BLaER1 treated with 17β-estradiol and CSF1 and Interleukin-3, amounts not matched to agents 10 nM and 100 nM (cell line): Measurements from ENCODE around the gene PPIB.
A peak's percentile ranks its signal among the peaks of the same experiment; 100 is the strongest.

Experiments
- H3K27ac ChIP-seq, 11 experiments: shearing (Covaris generic); formaldehyde crosslinking; 2 replicates each; pipeline ENCODE4 v1.8.1; 2022
- H3K27me3 ChIP-seq, 11 experiments: shearing (Covaris generic); formaldehyde crosslinking; 2 replicates each; pipeline ENCODE4 v1.8.1; 2022
- H3K36me3 ChIP-seq, 11 experiments: shearing (Covaris generic); formaldehyde crosslinking; 2 replicates each; pipeline ENCODE4 v1.8.1; 2022
- H3K4me1 ChIP-seq, 10 experiments: shearing (Covaris generic); formaldehyde crosslinking; 2 replicates each; pipeline ENCODE4 v1.8.1; 2022
- H3K4me2 ChIP-seq, 11 experiments: shearing (Covaris generic); formaldehyde crosslinking; 2 replicates each; pipeline ENCODE4 v1.8.1; 2022
- H3K4me3 ChIP-seq, 10 experiments: shearing (Covaris generic); formaldehyde crosslinking; 2 replicates each; pipeline ENCODE4 v1.8.1; 2022
- H3K9ac ChIP-seq, 11 experiments: shearing (Covaris generic); formaldehyde crosslinking; 2 replicates each; pipeline ENCODE4 v1.8.1; 2022
- H3K9me3 ChIP-seq, 11 experiments: shearing (Covaris generic); formaldehyde crosslinking; replicated peaks in 1 of 11; 2 replicates each; pipeline ENCODE4 v1.8.1; 2022
- H4K20me1 ChIP-seq, 11 experiments: shearing (Covaris generic); formaldehyde crosslinking; 2 replicates each; pipeline ENCODE4 v1.8.1; 2022
- Cebpa-rat ChIP-seq, 11 experiments: shearing (Covaris generic); IDR thresholded peaks; 2 replicates each; pipeline ENCODE4 v1.8.1; 2022

The PPIB gene

GRCh38 chr15:64187396-64188191 lies 24.8 kb upstream of the PPIB start:
- H3K9me3 ChIP-seq: no peaks in the 10 kb centered on the region
- H3K4me3 ChIP-seq: no peak overlapping the region
- no peak for TF ChIP-seq Cebpa-rat (IDR thresholded peaks at IDR 0.05)
- no peaks in the 10 kb centered on the region for H3K4me1 ChIP-seq
- no peaks in the 10 kb centered on the region for H4K20me1 ChIP-seq
- peaks cover 32 to 98% (median 57%) of the 10 kb centered on the region in 11 experiments for H3K36me3 ChIP-seq
- H3K9ac ChIP-seq: no peak overlapping the region
- no peaks in the 10 kb centered on the region for H3K27me3 ChIP-seq
- H3K4me2 ChIP-seq: no peak overlapping the region
- H3K27ac ChIP-seq: no peak overlapping the region

GRCh38 chr15:64185146-64185911 lies 22.5 kb upstream of the PPIB start:
- Histone ChIP-seq H3K27me3 (no peaks in the 10 kb centered on the region), H3K4me3 (no peak overlapping the region), H3K36me3 (peaks cover 32 to 86% (median 53%) of the 10 kb centered on the region in 11 experiments), H3K4me1 (peaks cover 12 to 19% (median 15%) of the 10 kb centered on the region in 10 experiments), H4K20me1 (no peaks in the 10 kb centered on the region), H3K27ac (no peak overlapping the region), H3K9ac (no peak overlapping the region), H3K9me3 (no peaks in the 10 kb centered on the region), H3K4me2 (no peak overlapping the region)
- TF ChIP-seq Cebpa-rat (IDR thresholded peaks at IDR 0.05): no peak

GRCh38 chr15:64182859-64183370 lies 20.1 kb upstream of the PPIB start:
- peaks cover 30 to 86% (median 50%) of the 10 kb centered on the region in 11 experiments for H3K36me3 ChIP-seq
- H3K9me3 ChIP-seq: no peaks in the 10 kb centered on the region
- H3K9ac ChIP-seq: no peak overlapping the region
- H3K4me3 ChIP-seq: no peak overlapping the region
- H4K20me1 ChIP-seq: no peaks in the 10 kb centered on the region
- no peaks in the 10 kb centered on the region for H3K27me3 ChIP-seq
- H3K4me2 ChIP-seq: no peak overlapping the region
- H3K4me1 ChIP-seq: peaks cover 22 to 31% (median 25%) of the 10 kb centered on the region in 10 experiments
- H3K27ac ChIP-seq: no peak overlapping the region
- no peak for TF ChIP-seq Cebpa-rat (IDR thresholded peaks at IDR 0.05)

GRCh38 chr15:64180235-64180824 lies 17.5 kb upstream of the PPIB start:
- H3K4me2 ChIP-seq: peak overlapping the region; percentile 56 to 89 (median 74)

GRCh38 chr15:64166102-64166890 lies 3.5 kb upstream of the PPIB start:
- Histone ChIP-seq H4K20me1 (peaks cover under 1 to 10% (median 7%) of the 10 kb centered on the region in 11 experiments; a peak in 18 of 22 replicates), H3K27ac (no peak overlapping the region), H3K4me3 (no peak overlapping the region), H3K9me3 (no peaks in the 10 kb centered on the region), H3K9ac (no peak overlapping the region), H3K27me3 (no peaks in the 10 kb centered on the region), H3K4me1 (peaks cover 19 to 29% (median 22%) of the 10 kb centered on the region in 10 experiments), H3K36me3 (peaks cover 11 to 39% (median 23%) of the 10 kb centered on the region in 11 experiments), H3K4me2 (no peak overlapping the region)
- no peak for TF ChIP-seq Cebpa-rat (IDR thresholded peaks at IDR 0.05)

More at GRCh38 chr15:64180235-64180824, 17.5 kb upstream of the PPIB start:
- peaks cover 22 to 31% (median 25%) of the 10 kb centered on the region in 10 experiments for H3K4me1 ChIP-seq
- H4K20me1 ChIP-seq: no peaks in the 10 kb centered on the region
- no peak for TF ChIP-seq Cebpa-rat (IDR thresholded peaks at IDR 0.05)
- H3K36me3 ChIP-seq: peaks cover 32 to 86% (median 43%) of the 10 kb centered on the region in 11 experiments
- H3K4me3 ChIP-seq: peak overlapping the region in 2 of 10 experiments; percentile 11 to 30; a peak in 2 of 20 replicates
- H3K27ac ChIP-seq: peak overlapping the region in 9 of 11 experiments; percentile 15 to 66 (median 51); a peak in 17 of 22 replicates
- H3K27me3 ChIP-seq: no peaks in the 10 kb centered on the region
- peak overlapping the region in 3 of 11 experiments; percentile 2 to 9 (median 6); a peak in 3 of 22 replicates for H3K9ac ChIP-seq
- H3K9me3 ChIP-seq: no peaks in the 10 kb centered on the region

- no peak for TF ChIP-seq Cebpa-rat (IDR thresholded peaks at IDR 0.05)
- Histone ChIP-seq H3K4me3 (peak overlapping the region in 2 of 10 experiments; percentile 65 to 78; a peak in 1 of 20 replicates), H3K36me3 (peaks cover 19 to 39% (median 25%) of the 10 kb centered on the region in 11 experiments), H3K27me3 (no peaks in the 10 kb centered on the region), H3K27ac (peak overlapping the region; percentile 72 to 95 (median 88); a peak in 19 of 22 replicates), H4K20me1 (peaks cover 20 to 29% (median 26%) of the 10 kb centered on the region in 11 experiments; a peak in 21 of 22 replicates), H3K9ac (peak overlapping the region in 7 of 11 experiments; percentile 72 to 96 (median 78); a peak in 8 of 22 replicates), H3K4me2 (peak overlapping the region; percentile 61 to 90 (median 84); a peak in 20 of 22 replicates), H3K9me3 (no peaks in the 10 kb centered on the region), H3K4me1 (peaks cover 38 to 48% (median 41%) of the 10 kb centered on the region in 10 experiments)
Observed at GRCh38 chr15:64164436-64164835, 1.6 kb upstream of the PPIB start.

GRCh38 chr15:64163659-64164362 lies 989 bp upstream of the PPIB start:
- H3K9ac ChIP-seq: peak overlapping the region; percentile 72 to 96 (median 83)
- peak overlapping the region; percentile 72 to 95 (median 88) for H3K27ac ChIP-seq
- no peaks in the 10 kb centered on the region for H3K9me3 ChIP-seq

More at GRCh38 chr15:64163659-64164362, 989 bp upstream of the PPIB start:
- peaks cover 26 to 35% (median 32%) of the 10 kb centered on the region in 11 experiments; a peak in 21 of 22 replicates for H4K20me1 ChIP-seq
- peaks cover 44 to 54% (median 47%) of the 10 kb centered on the region in 10 experiments for H3K4me1 ChIP-seq
- H3K4me2 ChIP-seq: peak overlapping the region; percentile 61 to 90 (median 84)
- H3K36me3 ChIP-seq: peaks cover 26 to 39% (median 32%) of the 10 kb centered on the region in 11 experiments
- no peaks in the 10 kb centered on the region for H3K27me3 ChIP-seq
- peak overlapping the region; percentile 44 to 88 (median 76) for H3K4me3 ChIP-seq
- TF ChIP-seq Cebpa-rat (IDR thresholded peaks at IDR 0.05): no peak
